K562 (cell line): ENCODE measurements around the gene CCDC200. TPM values are rescaled to one million over a fixed set of nuclear protein-coding genes. Genes with fewer than 3 reads are reported as not detected.
A peak's percentile ranks its signal among the peaks of the same experiment; 100 is the strongest.

Source experiments
- ATF7 ChIP-seq: fragments of 450-650 bp; IDR thresholded peaks from 2 replicates; pipeline ENCODE4 v1.7.1; 2014; ENCODE audit warnings: mild to moderate bottlenecking, moderate library complexity
- CSDE1 ChIP-seq, 2 experiments: fragments of 450-650 bp; IDR thresholded peaks; 2 replicates each; pipeline ENCODE4 v1.6.1; 2016; ENCODE audit warnings: mild to moderate bottlenecking in 1 of 2
- EZH2 ChIP-seq: IDR thresholded peaks from 2 replicates; pipeline ENCODE4 v1.6.1; 2012; ENCODE audit warnings: low read depth, mild to moderate bottlenecking, inconsistent platforms, low read length, borderline replicate concordance
- HDGF ChIP-seq: fragments of 450-650 bp; IDR thresholded peaks from 2 replicates; pipeline ENCODE4 v1.6.1; 2016
- MEF2D ChIP-seq: conservative IDR thresholded peaks from 2 replicates; pipeline ENCODE4 v1.6.1; 2016; ENCODE audit warnings: low read depth, missing genetic modification characterization, missing compliant biosample characterization
- RHOXF2B ChIP-seq: fragments of 250-450 bp; sonication (Bioruptor Pico); conservative IDR thresholded peaks from 2 replicates; pipeline ENCODE4 v1.5.1; 2021
- SRF ChIP-seq, 2 experiments: fragments of 250-450, 450-650 bp in 1 of 2; sonication (Bioruptor Pico) in 1 of 2; sonication (generic) in 1 of 2; formaldehyde crosslinking; IDR thresholded peaks; 2 replicates each; pipeline versions ENCODE4 v1.5.0 to v1.5.1; 2020 to 2022; ENCODE audit warnings: mild to moderate bottlenecking in 1 of 2, missing genetic modification reagents in 1 of 2
- ZNF140 ChIP-seq: fragments of 250-450 bp; sonication (Bioruptor Pico); IDR thresholded peaks from 2 replicates; pipeline ENCODE4 v1.8.0; 2021; ENCODE audit warnings: moderate library complexity, mild to moderate bottlenecking, inconsistent platforms
- ZNF165 ChIP-seq: fragments of 250-450 bp; sonication (Bioruptor Pico); IDR thresholded peaks from 2 replicates; pipeline ENCODE4 v1.4.0; 2020; ENCODE audit warnings: borderline replicate concordance
- ZNF316 ChIP-seq: fragments of 450-650 bp; IDR thresholded peaks from 2 replicates; pipeline ENCODE4 v1.6.1; 2016
- polyA plus RNA-seq, 8 experiments: library from polyadenylated mRNA; depleted of rRNA in 4 of 8; stranded (reverse) in 5 of 8; unstranded in 3 of 8; fragments of >200 nt; fragmentation: Nextera tagmentation in 2 of 8; fragmentation: Illumina TruSeq in 1 of 8; extraction: Ambion mirVana in 2 of 8; extraction: Trizol in 1 of 8; gene quantifications; 2 replicates each; pipeline versions ENCODE4 v1.2.1 to v1.2.3, GENCODE V29; 2011 to 2014; ENCODE audit warnings: inconsistent platforms in 1 of 8, missing spikeins in 1 of 8
- total RNA-seq, 7 experiments: library from RNA; depleted of rRNA in 6 of 7; stranded (reverse); fragments of >200 nt in 6 of 7; fragmentation: Illumina TruSeq in 2 of 7; extraction: Trizol in 2 of 7; gene quantifications; 2 replicates each; pipeline versions ENCODE4 v1.2.1 to v1.2.3, GENCODE V29; 2011 to 2021; ENCODE audit warnings: low replicate concordance in 1 of 7
- TF ChIP-seq, protein P1 (sequence below), 2 experiments: fragments of 450-650 bp in 1 of 2; sonication (generic) in 1 of 2; formaldehyde crosslinking in 1 of 2; IDR thresholded peaks; 2 replicates each; pipeline versions ENCODE4 v1.7.1 to v1.9.0; 2016 to 2022; ENCODE audit warnings: inconsistent platforms in 1 of 2, mild to moderate bottlenecking in 1 of 2, missing genetic modification reagents in 1 of 2
- TF ChIP-seq, protein P2 (sequence below), 2 experiments: IDR thresholded peaks; 2 replicates each; pipeline ENCODE4 v1.6.1; 2012; ENCODE audit warnings: improper control_type of control experiment in 2 of 2, low read depth in 2 of 2, low read length in 2 of 2, borderline replicate concordance in 1 of 2
- TF ChIP-seq, protein P3 (sequence below): fragments of 150-350 bp; conservative IDR thresholded peaks from 2 replicates; pipeline ENCODE4 v1.6.1; 2014; ENCODE audit warnings: low read length

CCDC200 gene
- total and polyA plus RNA-seq, 9 of the 15 experiments (the other 6 are each of a cell fraction or from before 2014, with no cell fraction given) = 0.14 TPM; not detected in 8

DNA sequence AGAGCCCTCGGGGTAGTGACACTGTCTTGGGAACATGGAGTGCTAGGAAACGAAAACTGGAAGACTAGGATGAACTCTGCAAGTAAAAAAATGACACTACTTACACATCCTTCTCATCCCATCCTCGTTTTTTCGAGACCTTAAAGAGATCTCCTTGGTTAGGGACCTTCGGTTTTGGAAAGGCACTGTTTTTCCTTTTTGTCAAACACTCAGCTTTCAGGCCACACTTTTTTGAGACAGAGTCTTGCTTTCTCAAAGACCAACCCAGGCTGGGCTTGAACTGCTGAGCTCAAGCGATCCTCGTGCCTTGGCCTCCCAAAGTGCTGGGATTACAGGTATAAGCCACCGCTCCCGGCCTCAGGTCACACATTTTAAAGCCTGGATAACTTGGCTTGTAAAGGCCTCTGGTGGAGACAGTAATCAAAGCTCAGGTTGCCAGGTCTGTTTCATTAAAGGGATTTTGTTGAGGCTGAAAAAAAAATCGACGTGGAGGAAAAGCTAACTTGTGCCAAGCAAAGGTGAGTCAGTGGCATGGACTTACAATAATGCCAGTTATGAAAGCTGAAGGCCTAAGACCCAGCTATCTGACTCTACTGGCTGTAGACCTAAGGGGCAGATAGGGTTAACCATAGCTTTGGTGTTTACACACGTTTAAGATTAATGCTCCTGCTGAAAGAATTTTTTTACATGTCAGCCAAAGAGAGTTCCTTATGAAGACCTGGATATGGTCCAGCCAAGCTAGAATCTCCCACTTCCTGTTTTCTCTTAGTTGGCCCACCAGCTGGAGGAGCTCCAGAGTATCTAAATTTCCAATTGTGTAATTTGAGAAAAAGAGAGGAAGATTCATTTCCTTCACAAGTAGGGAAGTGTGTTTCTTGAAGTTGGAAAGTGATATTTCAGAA lies 56.6 kb downstream of the CCDC200 start (continued):
- TF ChIP-seq SRF (CRISPR knock-in tag; IDR thresholded peaks at IDR 0.05) (no peak), MEF2D (no peak), ZNF165 (CRISPR knock-in tag) (no peak), ZNF140 (no peak), RHOXF2B (CRISPR knock-in tag) (no peak), HDGF (no peak), ATF7 (peak; percentile 33; the same call in 1 of the 2 replicates), EZH2 (no peak), CSDE1 (IDR thresholded peaks at IDR 0.05) (no peak), ZNF316 (no peak)
- TF ChIP-seq, protein P1, sequence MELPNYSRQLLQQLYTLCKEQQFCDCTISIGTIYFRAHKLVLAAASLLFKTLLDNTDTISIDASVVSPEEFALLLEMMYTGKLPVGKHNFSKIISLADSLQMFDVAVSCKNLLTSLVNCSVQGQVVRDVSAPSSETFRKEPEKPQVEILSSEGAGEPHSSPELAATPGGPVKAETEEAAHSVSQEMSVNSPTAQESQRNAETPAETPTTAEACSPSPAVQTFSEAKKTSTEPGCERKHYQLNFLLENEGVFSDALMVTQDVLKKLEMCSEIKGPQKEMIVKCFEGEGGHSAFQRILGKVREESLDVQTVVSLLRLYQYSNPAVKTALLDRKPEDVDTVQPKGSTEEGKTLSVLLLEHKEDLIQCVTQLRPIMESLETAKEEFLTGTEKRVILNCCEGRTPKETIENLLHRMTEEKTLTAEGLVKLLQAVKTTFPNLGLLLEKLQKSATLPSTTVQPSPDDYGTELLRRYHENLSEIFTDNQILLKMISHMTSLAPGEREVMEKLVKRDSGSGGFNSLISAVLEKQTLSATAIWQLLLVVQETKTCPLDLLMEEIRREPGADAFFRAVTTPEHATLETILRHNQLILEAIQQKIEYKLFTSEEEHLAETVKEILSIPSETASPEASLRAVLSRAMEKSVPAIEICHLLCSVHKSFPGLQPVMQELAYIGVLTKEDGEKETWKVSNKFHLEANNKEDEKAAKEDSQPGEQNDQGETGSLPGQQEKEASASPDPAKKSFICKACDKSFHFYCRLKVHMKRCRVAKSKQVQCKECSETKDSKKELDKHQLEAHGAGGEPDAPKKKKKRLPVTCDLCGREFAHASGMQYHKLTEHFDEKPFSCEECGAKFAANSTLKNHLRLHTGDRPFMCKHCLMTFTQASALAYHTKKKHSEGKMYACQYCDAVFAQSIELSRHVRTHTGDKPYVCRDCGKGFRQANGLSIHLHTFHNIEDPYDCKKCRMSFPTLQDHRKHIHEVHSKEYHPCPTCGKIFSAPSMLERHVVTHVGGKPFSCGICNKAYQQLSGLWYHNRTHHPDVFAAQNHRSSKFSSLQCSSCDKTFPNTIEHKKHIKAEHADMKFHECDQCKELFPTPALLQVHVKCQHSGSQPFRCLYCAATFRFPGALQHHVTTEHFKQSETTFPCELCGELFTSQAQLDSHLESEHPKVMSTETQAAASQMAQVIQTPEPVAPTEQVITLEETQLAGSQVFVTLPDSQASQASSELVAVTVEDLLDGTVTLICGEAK (IDR thresholded peaks at IDR 0.05) = no peak
- TF ChIP-seq, protein P1 (CRISPR knock-in tag; IDR thresholded peaks at IDR 0.05) = no peak
- TF ChIP-seq, protein P2, sequence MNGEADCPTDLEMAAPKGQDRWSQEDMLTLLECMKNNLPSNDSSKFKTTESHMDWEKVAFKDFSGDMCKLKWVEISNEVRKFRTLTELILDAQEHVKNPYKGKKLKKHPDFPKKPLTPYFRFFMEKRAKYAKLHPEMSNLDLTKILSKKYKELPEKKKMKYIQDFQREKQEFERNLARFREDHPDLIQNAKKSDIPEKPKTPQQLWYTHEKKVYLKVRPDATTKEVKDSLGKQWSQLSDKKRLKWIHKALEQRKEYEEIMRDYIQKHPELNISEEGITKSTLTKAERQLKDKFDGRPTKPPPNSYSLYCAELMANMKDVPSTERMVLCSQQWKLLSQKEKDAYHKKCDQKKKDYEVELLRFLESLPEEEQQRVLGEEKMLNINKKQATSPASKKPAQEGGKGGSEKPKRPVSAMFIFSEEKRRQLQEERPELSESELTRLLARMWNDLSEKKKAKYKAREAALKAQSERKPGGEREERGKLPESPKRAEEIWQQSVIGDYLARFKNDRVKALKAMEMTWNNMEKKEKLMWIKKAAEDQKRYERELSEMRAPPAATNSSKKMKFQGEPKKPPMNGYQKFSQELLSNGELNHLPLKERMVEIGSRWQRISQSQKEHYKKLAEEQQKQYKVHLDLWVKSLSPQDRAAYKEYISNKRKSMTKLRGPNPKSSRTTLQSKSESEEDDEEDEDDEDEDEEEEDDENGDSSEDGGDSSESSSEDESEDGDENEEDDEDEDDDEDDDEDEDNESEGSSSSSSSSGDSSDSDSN (IDR thresholded peaks at IDR 0.05; ENCODE audit: borderline replicate concordance in 1 of 2, low read depth in 2 of 2, low read length in 2 of 2) = no peak
- TF ChIP-seq, protein P3, sequence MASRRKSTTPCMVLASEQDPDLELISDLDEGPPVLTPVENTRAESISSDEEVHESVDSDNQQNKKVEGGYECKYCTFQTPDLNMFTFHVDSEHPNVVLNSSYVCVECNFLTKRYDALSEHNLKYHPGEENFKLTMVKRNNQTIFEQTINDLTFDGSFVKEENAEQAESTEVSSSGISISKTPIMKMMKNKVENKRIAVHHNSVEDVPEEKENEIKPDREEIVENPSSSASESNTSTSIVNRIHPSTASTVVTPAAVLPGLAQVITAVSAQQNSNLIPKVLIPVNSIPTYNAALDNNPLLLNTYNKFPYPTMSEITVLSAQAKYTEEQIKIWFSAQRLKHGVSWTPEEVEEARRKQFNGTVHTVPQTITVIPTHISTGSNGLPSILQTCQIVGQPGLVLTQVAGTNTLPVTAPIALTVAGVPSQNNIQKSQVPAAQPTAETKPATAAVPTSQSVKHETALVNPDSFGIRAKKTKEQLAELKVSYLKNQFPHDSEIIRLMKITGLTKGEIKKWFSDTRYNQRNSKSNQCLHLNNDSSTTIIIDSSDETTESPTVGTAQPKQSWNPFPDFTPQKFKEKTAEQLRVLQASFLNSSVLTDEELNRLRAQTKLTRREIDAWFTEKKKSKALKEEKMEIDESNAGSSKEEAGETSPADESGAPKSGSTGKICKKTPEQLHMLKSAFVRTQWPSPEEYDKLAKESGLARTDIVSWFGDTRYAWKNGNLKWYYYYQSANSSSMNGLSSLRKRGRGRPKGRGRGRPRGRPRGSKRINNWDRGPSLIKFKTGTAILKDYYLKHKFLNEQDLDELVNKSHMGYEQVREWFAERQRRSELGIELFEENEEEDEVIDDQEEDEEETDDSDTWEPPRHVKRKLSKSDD = no peak
